Smooth muscle cell of the brain vasculature (primary cell): ENCODE results near the gene C1orf210.

ENCODE experiments used
- DNase-seq: peaks from one replicate; pipeline ENCODE4 v3.0.0-alpha.2; 2012; ENCODE audit warnings: low read depth, low spot score

The C1orf210 gene

GRCh38 chr1:43294761-43295160 lies 9.4 kb upstream of the C1orf210 start:
- no peak for DNase-seq

GRCh38 chr1:43293896-43294760 lies 8.7 kb upstream of the C1orf210 start:
- no peak for DNase-seq

GRCh38 chr1:43293176-43293575 lies 7.8 kb upstream of the C1orf210 start:
- DNase-seq, result no peak

- no peak for DNase-seq
These were observed 7.3 kb upstream of the C1orf210 start for GRCh38 chr1:43292679-43293078.

GRCh38 chr1:43292216-43292615 lies 6.8 kb upstream of the C1orf210 start:
- DNase-seq, result no peak

GRCh38 chr1:43288785-43289706 lies 3.7 kb upstream of the C1orf210 start:
- no peak for DNase-seq

- DNase-seq, result no peak
These were observed 2.8 kb upstream of the C1orf210 start for GRCh38 chr1:43288058-43288784.

GRCh38 chr1:43286533-43286932 lies 1.2 kb upstream of the C1orf210 start:
- DNase-seq, result no peak

GRCh38 chr1:43286115-43286514 lies 734 bp upstream of the C1orf210 start:
- DNase-seq, result no peak

- DNase-seq, result no peak
These were observed 753 bp downstream of the C1orf210 start for GRCh38 chr1:43284546-43285110.

GRCh38 chr1:43284065-43284464 lies 1.3 kb downstream of the C1orf210 start:
- no peak for DNase-seq

- no peak for DNase-seq
These were observed 2.9 kb downstream of the C1orf210 start for GRCh38 chr1:43282220-43283195.

GRCh38 chr1:43280692-43281091 lies 4.7 kb downstream of the C1orf210 start:
- no peak for DNase-seq

GRCh38 chr1:43279666-43280065 lies 5.7 kb downstream of the C1orf210 start:
- DNase-seq, result no peak

- DNase-seq, result no peak
These were observed 6.2 kb downstream of the C1orf210 start for GRCh38 chr1:43279161-43279560.

GRCh38 chr1:43277116-43277876 lies 8.1 kb downstream of the C1orf210 start:
- DNase-seq, result no peak

GRCh38 chr1:43276673-43277072 lies 8.7 kb downstream of the C1orf210 start:
- no peak for DNase-seq

GRCh38 chr1:43275826-43276620 lies 9.4 kb downstream of the C1orf210 start:
- no peak for DNase-seq

- no peak for DNase-seq
These were observed 10.6 kb downstream of the C1orf210 start for GRCh38 chr1:43274804-43275180.
